Upper lobe of right lung (tissue), 1 donor: ENCODE results near the gene EIF5. TPM values are rescaled to one million over a fixed set of nuclear protein-coding genes. Genes with fewer than 3 reads are reported as not detected.

ENCODE experiments used
- ATAC-seq: fragments of 200-7000 bp; cut with Tn5 transposase; one replicate; pipeline ENCODE4 v1.9.1; 2020; ENCODE audit warnings: mild to moderate bottlenecking, moderate library complexity
- DNase-seq: peaks from one replicate; pipeline ENCODE4 v3.0.0-alpha.2; 2020
- H3K27ac ChIP-seq: fragments of 200-600 bp; one replicate; pipeline ENCODE4 v1.8.0; 2022
- H3K27me3 ChIP-seq: fragments of 200-600 bp; one replicate; pipeline ENCODE4 v1.8.0; 2022; ENCODE audit warnings: mild to moderate bottlenecking
- H3K36me3 ChIP-seq: fragments of 200-600 bp; one replicate; pipeline ENCODE4 v1.8.0; 2022
- H3K4me1 ChIP-seq: fragments of 200-600 bp; one replicate; pipeline ENCODE4 v1.8.0; 2022
- H3K4me3 ChIP-seq: fragments of 200-600 bp; one replicate; pipeline ENCODE4 v1.8.0; 2022; ENCODE audit warnings: mild to moderate bottlenecking
- H3K9me3 ChIP-seq: fragments of 200-600 bp; one replicate; pipeline ENCODE4 v1.8.0; 2022
- intact Hi-C: fragments of 100-400 bp; cut with DNase I; formaldehyde crosslinking; loops from one replicate; pipeline ENCODE4 v1.11.0; 2022
- total RNA-seq: library from RNA; stranded (reverse); fragmentation: NEBNext Ultra II Directional; extraction: Animal tissue kit (Norgen Biotek cat#: 25700); gene quantifications from one replicate; pipeline ENCODE4 v1.2.1, GENCODE V29; 2021
- TF ChIP-seq, protein P1 (sequence below): fragments of 200-600 bp; IDR thresholded peaks from one replicate; pipeline ENCODE4 v1.8.0; 2022; ENCODE audit warnings: antibody characterized with exemption
- donor health status: DM: no; HTN: yes; CAD: no; lungs with severe emphysema.

EIF5 gene
- total RNA-seq, 1 donor from 2014 or later: 245 TPM

DNA sequence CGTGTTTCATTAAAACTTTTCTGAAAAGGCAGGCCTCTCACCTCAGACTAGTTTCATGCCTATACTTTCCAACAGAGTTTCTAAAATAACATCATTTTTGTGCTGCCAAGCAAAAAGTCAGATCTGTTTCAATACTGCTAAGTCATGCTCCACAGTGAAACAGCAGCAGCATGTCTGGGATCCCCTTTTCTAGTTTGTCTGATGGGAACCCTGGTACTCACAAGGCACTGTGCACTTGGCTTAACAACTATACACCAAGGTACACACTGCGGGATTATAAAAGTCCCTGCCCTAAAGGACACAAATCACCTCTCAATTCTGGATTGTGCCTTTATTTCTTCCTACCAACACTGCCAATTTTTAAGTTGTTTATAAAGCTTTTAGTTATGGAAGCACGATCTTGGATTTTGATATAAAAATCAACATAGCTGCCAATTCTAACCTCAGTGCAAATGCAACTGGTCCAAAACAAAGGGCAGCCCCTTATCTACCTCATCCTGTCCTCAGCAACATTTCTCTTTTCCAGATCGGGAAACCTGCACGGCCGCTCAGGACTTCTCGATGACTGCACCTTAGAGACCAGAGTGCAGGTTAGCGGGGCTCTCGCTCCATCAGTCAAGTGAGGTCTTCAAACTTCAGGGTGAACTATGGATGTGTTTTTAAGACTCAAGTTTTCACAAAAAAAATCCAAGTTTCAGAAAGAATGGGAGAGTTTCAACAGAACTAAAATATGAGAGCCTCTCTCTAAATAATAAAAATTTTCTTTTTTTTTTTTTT lies 1.7 kb upstream of the EIF5 start:
- peak overlapping the region; percentile 100 for H3K27ac ChIP-seq
- DNase-seq: no peak
- H3K9me3 ChIP-seq: no peaks in the 10 kb centered on the region
- TF ChIP-seq, protein P1, sequence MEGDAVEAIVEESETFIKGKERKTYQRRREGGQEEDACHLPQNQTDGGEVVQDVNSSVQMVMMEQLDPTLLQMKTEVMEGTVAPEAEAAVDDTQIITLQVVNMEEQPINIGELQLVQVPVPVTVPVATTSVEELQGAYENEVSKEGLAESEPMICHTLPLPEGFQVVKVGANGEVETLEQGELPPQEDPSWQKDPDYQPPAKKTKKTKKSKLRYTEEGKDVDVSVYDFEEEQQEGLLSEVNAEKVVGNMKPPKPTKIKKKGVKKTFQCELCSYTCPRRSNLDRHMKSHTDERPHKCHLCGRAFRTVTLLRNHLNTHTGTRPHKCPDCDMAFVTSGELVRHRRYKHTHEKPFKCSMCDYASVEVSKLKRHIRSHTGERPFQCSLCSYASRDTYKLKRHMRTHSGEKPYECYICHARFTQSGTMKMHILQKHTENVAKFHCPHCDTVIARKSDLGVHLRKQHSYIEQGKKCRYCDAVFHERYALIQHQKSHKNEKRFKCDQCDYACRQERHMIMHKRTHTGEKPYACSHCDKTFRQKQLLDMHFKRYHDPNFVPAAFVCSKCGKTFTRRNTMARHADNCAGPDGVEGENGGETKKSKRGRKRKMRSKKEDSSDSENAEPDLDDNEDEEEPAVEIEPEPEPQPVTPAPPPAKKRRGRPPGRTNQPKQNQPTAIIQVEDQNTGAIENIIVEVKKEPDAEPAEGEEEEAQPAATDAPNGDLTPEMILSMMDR: no peak
- H3K4me3 ChIP-seq: peak overlapping the region; percentile 96
- peaks cover 27% of the 10 kb centered on the region for H3K4me1 ChIP-seq
- ATAC-seq: no peak
- intact Hi-C loops: no loop called here
- H3K36me3 ChIP-seq: peaks cover 22% of the 10 kb centered on the region
- H3K27me3 ChIP-seq: no peaks in the 10 kb centered on the region

DNA sequence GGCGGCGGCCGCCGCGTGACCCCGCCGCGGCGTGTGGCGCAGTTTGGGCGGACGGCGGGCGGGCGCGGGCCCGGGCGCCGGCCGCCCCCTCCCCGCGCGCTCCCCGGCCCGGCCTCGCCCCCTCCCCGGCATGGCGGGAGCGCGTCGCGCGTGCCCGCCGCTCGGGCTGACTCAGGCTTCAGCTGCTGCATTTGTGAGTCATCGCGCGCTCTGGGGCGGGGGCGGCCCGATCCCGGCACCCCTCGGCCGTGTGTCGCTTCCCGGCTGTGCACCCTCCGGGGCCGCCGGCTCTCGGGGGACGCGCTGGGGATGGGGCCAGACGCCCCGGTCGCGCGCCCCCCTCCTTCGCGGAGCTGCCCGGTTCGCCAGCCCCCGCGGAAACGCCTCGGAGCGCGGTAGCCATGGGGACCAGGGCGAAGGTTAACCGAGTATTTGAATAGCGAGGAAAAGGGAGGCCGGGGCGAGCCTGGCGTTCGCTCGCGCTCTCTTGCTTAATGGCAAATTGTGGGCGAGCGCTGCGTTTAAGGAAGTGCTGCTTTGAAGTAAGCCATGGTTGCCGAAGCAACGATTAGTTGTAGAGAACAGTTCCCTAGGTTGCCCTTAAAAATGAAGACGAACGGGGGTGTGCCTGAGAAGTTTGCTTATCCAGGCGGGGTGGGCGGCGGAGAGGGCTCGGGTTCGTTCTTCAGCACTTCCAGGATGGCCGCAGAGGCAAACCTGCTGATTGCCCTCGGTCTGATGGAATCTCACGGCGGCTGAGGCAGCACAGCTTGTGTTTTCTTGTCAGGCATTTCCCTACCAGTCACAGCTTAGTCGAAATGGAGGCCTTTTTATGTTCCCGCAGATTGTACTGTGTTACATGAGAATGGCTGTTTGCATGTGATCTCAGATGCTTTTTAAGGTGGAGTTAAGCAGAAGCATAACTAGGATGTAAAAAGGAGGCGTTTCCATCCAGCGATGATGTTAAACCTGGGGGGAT lies 896 bp downstream of the EIF5 start:
- Histone ChIP-seq H3K27ac (peak overlapping the region; percentile 100), H3K27me3 (no peaks in the 10 kb centered on the region), H3K4me1 (peaks cover 27% of the 10 kb centered on the region), H3K4me3 (peak overlapping the region; percentile 96), H3K36me3 (peaks cover 48% of the 10 kb centered on the region), H3K9me3 (no peaks in the 10 kb centered on the region)
- intact Hi-C loops: no loop called here
- TF ChIP-seq, protein P1: no peak
- DNase-seq (peak; percentile 91), ATAC-seq (peak; percentile 41)

DNA sequence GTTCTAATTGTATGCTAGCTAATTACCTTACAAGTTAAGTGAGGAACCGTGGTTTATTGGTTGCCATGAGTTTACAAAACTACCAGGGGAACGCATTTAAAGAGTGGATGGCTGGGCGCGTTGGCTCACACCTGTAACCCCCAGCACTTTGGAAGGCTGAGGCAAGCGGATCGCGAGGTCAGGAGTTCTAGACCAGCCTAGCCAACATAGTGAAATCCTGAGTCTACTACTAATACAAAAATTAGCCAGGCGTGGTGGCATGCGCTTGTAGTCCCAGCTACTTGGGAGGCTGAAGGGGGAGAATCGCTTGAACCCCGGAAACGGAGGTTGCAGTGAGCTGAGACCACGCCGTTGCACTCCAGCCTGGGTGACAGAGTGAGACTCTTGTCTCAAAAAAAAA lies 2.2 kb downstream of the EIF5 start:
- TF ChIP-seq, protein P1: no peak
- Histone ChIP-seq H3K27ac (no peak overlapping the region), H3K4me1 (peaks cover 27% of the 10 kb centered on the region), H3K9me3 (no peaks in the 10 kb centered on the region), H3K36me3 (peaks cover 61% of the 10 kb centered on the region), H3K4me3 (peak overlapping the region; percentile 96), H3K27me3 (no peaks in the 10 kb centered on the region)
- intact Hi-C loops: no loop called here
- no peak for ATAC-seq
- no peak for DNase-seq

DNA sequence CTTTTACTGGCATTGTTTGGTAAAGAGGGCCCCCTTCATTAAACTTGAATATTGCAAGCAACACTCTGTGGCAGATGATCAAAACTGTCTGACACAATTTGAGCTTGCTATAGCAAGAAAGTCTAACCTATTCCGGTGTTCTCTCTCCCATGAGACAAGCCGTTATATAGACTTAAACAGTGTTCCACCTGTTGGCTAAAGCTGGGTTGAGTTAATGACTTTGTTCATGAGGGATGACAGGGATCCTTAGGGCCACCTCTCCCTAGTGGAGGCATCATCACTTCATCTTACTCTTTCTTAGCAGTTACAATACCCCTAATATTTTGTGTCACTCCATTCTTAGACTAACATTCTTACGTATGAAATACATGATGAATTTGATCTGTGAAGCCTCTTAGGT lies 3.8 kb downstream of the EIF5 start:
- Histone ChIP-seq H3K9me3 (no peaks in the 10 kb centered on the region), H3K36me3 (peaks cover 77% of the 10 kb centered on the region), H3K27ac (no peak overlapping the region), H3K4me1 (peaks cover 20% of the 10 kb centered on the region), H3K4me3 (no peak overlapping the region), H3K27me3 (no peaks in the 10 kb centered on the region)
- ATAC-seq (no peak), DNase-seq (no peak)
- TF ChIP-seq, protein P1: no peak
- intact Hi-C loops: no loop called here

DNA sequence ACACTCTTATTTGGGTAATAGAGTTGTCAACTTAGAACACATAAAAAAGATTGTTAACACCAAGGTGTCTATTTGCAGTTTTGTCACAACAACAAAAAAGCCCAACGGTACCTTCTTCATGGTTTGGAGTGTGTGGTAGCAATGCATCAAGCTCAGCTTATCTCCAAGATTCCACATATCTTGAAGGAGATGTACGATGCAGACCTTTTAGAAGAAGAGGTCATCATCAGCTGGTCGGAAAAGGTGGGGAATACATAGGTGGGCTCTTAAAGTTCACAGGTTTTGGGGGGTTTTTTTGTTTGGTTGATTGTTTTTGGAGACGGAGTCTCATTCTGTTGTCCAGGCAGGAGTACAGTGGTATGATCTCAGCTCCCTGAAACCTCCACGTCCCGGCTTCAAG lies 5.5 kb downstream of the EIF5 start:
- H3K27ac ChIP-seq: no peak overlapping the region
- H3K36me3 ChIP-seq: peaks cover 94% of the 10 kb centered on the region
- peaks cover 16% of the 10 kb centered on the region for H3K4me1 ChIP-seq
- no peak overlapping the region for H3K4me3 ChIP-seq
- no peaks in the 10 kb centered on the region for H3K27me3 ChIP-seq
- TF ChIP-seq, protein P1: no peak
- ATAC-seq: no peak
- H3K9me3 ChIP-seq: no peaks in the 10 kb centered on the region
- DNase-seq: no peak
- intact Hi-C loops: no loop called here
